ENCODE data around the gene DMXL2. TPM values are rescaled to one million over a fixed set of nuclear protein-coding genes. Genes with fewer than 3 reads are reported as not detected.
"Not testable (repeated sequence)": the region's sequence is repeated elsewhere in the genome, so short reads cannot be mapped to it uniquely, and the experiment has no call there.

The DMXL2 gene
- total RNA-seq, 2 experiments from 2014 or later: 9.0 to 9.3 TPM

DNA sequence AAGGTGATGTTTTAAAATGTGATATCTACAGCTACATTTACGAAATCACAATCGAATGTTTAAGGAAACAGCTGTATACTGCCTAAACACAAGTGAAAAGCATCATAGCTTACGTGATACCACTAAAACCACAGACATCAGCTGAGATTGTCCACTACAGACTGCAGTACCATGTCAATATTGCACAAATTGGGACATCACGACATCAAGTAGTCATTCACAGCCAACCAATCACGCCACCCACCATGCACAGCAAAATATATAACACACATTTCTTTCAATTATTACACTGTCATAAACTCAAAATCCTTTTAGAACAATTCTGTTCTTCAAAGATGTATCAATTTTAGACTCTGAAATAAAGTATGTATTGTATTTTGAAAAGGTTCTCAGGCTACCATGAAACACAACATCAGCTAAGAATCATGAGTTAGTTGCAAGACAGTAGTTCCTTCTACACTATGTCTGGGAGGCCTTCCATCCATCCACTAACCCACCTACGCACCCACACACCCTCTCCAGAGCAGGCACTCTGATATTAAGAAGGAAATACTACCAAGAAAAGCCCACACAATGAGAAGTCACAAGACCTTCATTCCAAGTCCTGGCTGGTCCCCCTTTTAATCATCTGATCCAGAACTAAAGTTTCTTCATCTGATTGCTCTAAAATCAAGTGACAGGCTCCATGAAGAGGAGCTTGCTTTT, 3.1 kb downstream of the DMXL2 start:
- H3K9me3 Mint-ChIP-seq: no peaks in the 10 kb centered on the region
- ChIA-PET CTCF (interaction anchor here (0.9 kb wide), 1 partner anchor 20 kb away, joined by 3 read pairs; no protein-coding TSS in a partner anchor), POLR2A (no interaction called here)
- H3K27ac Mint-ChIP-seq: no peak overlapping the region
- no peak overlapping the region for H3K4me3 Mint-ChIP-seq
- H3K36me3 Mint-ChIP-seq (ENCODE audit: low read depth): no peaks in the 10 kb centered on the region
- H3K4me1 Mint-ChIP-seq: peaks cover 20% of the 10 kb centered on the region
- DNase-seq: no peak
- H3K27me3 Mint-ChIP-seq: peaks cover 7% of the 10 kb centered on the region

DNA sequence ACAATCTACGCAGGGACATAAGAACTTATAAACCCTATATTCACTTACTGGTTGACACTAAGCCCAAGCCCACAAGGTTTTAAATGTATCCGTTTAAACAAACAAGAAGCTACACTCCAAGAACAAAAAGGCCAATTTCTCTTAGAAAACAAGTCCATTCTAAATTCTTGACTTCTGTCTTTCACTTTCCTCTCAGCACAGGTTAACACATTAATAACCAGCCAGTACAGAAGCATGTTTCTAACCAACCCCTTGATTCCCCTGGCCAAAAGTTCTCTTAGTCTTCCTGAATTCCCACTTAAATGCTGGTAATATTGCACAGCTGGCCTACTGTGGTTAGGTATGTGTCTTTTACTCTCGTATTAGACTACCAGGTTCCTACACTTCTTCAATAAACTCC, 4.7 kb downstream of the DMXL2 start:
- Mint-ChIP-seq H3K36me3 (ENCODE audit: low read depth) (peaks cover 5% of the 10 kb centered on the region), H3K4me1 (peaks cover 11% of the 10 kb centered on the region), H3K9me3 (peaks cover 4% of the 10 kb centered on the region), H3K4me3 (no peak overlapping the region), H3K27me3 (peaks cover 2% of the 10 kb centered on the region), H3K27ac (no peak overlapping the region)
- CTCF ChIA-PET: interaction anchor here (0.6 kb wide), 1 partner anchor 18 kb away, joined by 5 read pairs; no protein-coding TSS in a partner anchor
- POLR2A ChIA-PET: no interaction called here
- no peak for DNase-seq

DNA sequence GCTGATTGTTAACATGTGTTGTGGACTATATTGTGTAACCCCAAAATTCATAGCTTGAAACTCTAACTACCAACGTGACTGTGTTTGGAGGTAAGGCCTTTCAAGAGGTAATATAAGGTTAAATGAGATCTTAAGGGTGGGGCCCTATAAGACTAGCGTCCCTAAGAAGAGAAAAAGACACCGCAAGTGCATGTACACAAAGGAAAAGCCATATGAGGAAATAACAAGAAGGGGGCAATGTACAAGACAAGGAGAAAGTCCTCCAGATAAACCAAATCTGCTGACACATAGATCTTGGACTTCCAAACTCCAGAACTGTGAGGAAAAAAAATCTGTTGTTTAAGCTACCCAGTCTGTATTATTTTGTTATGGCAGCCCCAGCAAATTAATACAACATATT, 8.6 kb downstream of the DMXL2 start:
- no peak for DNase-seq
- Mint-ChIP-seq H3K36me3 (ENCODE audit: low read depth) (peaks cover 7% of the 10 kb centered on the region), H3K4me3 (no peak overlapping the region), H3K9me3 (peaks cover 4% of the 10 kb centered on the region), H3K27me3 (no peaks in the 10 kb centered on the region), H3K4me1 (no peaks in the 10 kb centered on the region), H3K27ac (no peak overlapping the region)
- ChIA-PET CTCF (no interaction called here), POLR2A (no interaction called here)

DNA sequence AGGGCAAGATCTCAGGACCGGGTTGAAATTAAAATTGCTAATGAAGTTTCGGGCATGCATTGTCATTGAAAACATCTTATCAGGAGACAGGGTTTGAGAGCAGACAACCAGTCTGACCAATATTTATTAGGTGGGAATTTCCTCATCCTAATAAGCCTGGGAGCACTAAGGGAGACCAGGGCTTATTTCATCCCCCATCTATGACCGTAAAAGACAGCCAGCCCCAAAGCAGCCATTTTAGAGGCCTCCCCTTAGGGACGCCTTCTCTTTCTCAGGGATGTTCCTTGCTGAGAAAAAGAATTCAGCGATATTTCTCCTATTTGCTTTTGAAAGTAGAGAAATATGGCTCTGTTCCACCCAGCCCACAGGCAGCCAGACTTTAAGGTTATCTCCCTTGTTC, 9.9 kb downstream of the DMXL2 start:
- POLR2A ChIA-PET; H3K9me3 Mint-ChIP-seq; DNase-seq; H3K4me3 Mint-ChIP-seq; H3K27ac Mint-ChIP-seq; H3K36me3 Mint-ChIP-seq (ENCODE audit: low read depth); H3K4me1 Mint-ChIP-seq; H3K27me3 Mint-ChIP-seq: not testable (repeated sequence)
- CTCF ChIA-PET: interaction anchor here (0.6 kb wide), 1 partner anchor 44 kb away, joined by 5 read pairs; no protein-coding TSS in a partner anchor

DNA sequence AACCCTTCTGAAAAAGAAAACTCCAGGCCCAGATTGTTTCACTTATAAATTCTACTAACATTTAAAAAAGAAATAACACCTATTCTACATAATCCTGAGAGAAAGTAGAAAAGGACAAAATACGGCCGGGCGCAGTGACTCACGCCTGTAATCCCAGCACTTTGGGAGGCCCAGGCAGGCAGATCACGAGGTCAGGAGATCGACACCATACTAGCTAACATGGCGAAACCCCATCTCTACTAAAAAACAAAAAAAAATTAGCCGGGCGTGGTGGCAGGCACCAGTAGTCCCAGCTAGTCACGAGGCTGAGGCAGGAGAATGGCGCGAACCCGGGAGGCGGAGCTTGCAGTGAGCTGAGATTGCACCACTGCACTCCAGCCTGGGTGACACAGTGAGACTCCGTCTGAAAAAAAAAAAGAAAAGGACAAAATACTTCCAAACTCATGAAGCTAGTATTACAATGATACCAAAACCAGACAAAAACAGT, 19.1 kb downstream of the DMXL2 start:
- H3K4me1 Mint-ChIP-seq; CTCF ChIA-PET; POLR2A ChIA-PET; H3K9me3 Mint-ChIP-seq; H3K27ac Mint-ChIP-seq; H3K27me3 Mint-ChIP-seq; H3K36me3 Mint-ChIP-seq (ENCODE audit: low read depth); DNase-seq; H3K4me3 Mint-ChIP-seq: not testable (repeated sequence)

DNA sequence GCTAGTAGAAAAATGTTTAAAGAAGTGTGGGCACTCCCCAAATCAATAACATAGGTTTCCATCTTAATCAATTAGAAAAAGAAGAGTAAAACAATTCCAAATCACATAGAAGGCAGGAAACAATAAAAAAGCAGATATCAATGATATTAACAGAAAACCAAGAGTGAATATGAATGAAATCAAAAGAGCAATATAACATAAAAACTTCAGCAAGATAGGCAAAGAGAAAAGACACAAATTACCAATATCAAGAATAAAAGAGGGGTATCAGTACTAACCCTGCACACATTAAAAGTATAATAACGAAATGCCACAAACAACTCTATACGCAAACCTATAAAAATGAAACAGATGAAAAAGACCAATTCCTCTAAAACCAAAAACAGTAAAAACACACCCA, 19.6 kb downstream of the DMXL2 start:
- H3K36me3 Mint-ChIP-seq (ENCODE audit: low read depth): no peaks in the 10 kb centered on the region
- H3K27me3 Mint-ChIP-seq: no peaks in the 10 kb centered on the region
- ChIA-PET CTCF (no interaction called here), POLR2A (no interaction called here)
- no peak for DNase-seq
- no peak overlapping the region for H3K4me3 Mint-ChIP-seq
- H3K9me3 Mint-ChIP-seq: peaks cover 2% of the 10 kb centered on the region
- H3K27ac Mint-ChIP-seq: no peak overlapping the region
- no peaks in the 10 kb centered on the region for H3K4me1 Mint-ChIP-seq

DNA sequence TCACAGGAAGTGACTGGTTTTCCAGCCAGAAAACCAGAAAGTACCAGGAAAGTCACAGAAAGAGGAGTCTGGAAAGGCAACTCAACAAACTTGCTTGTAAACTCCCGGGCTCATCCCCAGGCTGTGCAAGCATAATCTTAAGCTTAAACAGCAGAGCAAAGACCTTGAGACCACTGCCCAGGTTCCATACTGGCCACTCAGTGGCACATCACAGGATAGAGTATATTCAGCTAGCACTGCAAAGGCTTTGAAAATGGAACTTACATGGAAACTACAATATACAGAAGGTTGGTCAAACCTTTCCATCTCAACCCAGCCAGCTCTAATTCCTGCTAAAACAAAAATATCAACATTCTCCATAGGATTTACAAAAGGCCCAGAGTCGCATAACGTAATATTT, 20.1 kb downstream of the DMXL2 start:
- DNase-seq: no peak
- no peak overlapping the region for H3K27ac Mint-ChIP-seq
- H3K36me3 Mint-ChIP-seq (ENCODE audit: low read depth): no peaks in the 10 kb centered on the region
- CTCF ChIA-PET: no interaction called here
- no peaks in the 10 kb centered on the region for H3K4me1 Mint-ChIP-seq
- POLR2A ChIA-PET: no interaction called here
- H3K4me3 Mint-ChIP-seq: no peak overlapping the region
- no peaks in the 10 kb centered on the region for H3K27me3 Mint-ChIP-seq
- H3K9me3 Mint-ChIP-seq: peaks cover 2% of the 10 kb centered on the region

DNA sequence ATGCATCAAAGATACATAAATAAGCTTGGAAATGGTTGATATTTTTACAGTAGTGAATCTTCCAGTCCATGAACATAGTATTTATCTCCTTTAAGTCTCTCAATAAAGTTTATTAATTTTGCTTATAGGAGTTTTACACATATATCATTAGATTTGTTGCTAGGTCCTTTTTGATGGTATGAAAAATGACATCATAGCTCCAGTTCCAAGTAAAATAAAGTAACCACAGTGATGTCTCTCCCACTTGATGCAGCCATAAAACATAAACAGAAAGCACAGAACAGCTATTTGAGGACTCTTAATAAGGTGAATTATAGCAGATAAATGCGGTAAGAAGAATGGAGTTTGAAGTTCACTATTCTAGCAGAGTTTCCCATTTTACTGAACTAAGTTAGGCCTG, 20.8 kb downstream of the DMXL2 start:
- H3K27ac Mint-ChIP-seq: no peak overlapping the region
- H3K27me3 Mint-ChIP-seq: no peaks in the 10 kb centered on the region
- ChIA-PET POLR2A (no interaction called here), CTCF (no interaction called here)
- H3K4me1 Mint-ChIP-seq: no peaks in the 10 kb centered on the region
- no peak for DNase-seq
- H3K4me3 Mint-ChIP-seq: no peak overlapping the region
- no peaks in the 10 kb centered on the region for H3K36me3 Mint-ChIP-seq (ENCODE audit: low read depth)
- H3K9me3 Mint-ChIP-seq: peaks cover 2% of the 10 kb centered on the region

DNA sequence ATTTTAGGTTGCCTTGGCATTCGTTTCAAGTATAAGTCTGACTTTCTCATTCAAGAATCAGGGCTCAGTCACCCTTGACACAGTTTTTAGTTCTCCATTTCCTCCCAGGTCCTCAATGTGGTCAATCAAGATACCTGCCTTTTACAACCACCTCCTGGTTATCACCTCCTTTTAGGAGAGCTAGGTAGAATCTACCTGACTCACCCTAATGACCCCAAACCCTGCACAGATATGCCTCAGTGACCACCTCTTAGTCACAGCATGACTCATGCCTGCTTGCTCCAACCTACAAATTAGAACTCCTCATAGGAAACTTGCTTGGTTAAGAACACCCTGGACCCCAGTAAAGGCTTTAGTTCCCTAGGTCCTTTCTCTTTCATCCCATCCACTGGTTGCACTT, 22.5 kb downstream of the DMXL2 start:
- ChIA-PET POLR2A (no interaction called here), CTCF (interaction anchor here (0.6 kb wide), 1 partner anchor 18 kb away, joined by 5 read pairs; no protein-coding TSS in a partner anchor)
- no peak for DNase-seq
- Mint-ChIP-seq H3K27ac (no peak overlapping the region), H3K4me3 (no peak overlapping the region), H3K27me3 (no peaks in the 10 kb centered on the region), H3K4me1 (no peaks in the 10 kb centered on the region), H3K36me3 (ENCODE audit: low read depth) (no peaks in the 10 kb centered on the region), H3K9me3 (no peaks in the 10 kb centered on the region)

DNA sequence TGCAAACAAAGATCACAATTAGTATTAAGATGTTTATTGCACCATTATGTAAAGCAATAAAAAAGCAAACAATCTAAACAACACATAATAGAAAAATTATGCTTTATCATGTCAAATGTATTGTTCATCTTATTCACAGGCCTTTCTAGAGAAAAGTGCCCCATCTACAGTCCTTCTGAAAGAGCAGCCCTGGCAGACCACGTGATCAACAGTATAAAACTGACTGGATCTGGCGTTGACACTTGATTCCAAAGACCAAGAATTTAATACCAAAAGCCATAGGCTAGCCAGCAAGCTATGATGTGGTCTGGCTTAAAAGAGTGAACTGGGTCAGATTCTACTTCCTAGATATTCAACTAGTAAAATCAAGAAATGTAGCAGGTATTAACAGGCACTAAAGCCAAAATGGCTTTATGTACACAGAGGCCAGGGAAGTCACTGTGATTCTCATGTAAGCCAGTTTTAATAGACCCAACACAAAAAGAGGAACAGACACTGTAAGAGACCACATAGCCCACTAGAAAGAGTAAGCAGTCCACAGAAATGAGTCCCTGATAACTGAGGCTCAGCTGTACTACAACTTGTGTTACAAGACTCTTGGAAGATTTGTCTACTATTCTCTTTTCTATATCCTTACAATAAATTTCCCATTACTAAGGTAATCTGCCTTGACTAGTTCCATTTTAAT, 32.5 kb downstream of the DMXL2 start:
- POLR2A ChIA-PET: no interaction called here
- Mint-ChIP-seq H3K36me3 (ENCODE audit: low read depth) (no peaks in the 10 kb centered on the region), H3K4me1 (no peaks in the 10 kb centered on the region), H3K27me3 (no peaks in the 10 kb centered on the region), H3K4me3 (no peak overlapping the region), H3K9me3 (peaks cover 24% of the 10 kb centered on the region), H3K27ac (no peak overlapping the region)
- CTCF ChIA-PET: no interaction called here
- no peak for DNase-seq

DNA sequence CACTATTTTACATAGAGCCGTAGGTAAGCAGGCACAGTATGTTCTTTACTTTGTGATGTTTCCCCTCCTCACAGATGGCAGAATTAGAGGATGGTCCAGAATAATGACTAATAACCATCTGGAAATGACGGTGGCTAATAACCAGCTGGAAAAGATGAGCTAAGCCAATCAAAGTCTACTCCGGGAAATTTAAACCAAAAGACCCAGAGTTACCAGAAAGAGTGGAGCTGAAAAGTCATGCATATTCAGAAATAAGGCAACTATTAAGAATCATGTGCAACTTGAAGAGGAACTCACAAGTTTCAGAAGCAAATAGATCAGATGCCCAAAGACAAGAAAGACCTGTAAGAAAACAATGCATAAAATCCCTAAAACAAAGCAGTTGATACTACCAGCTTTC, 33.6 kb downstream of the DMXL2 start:
- ChIA-PET POLR2A (no interaction called here), CTCF (no interaction called here)
- Mint-ChIP-seq H3K4me3 (no peak overlapping the region), H3K4me1 (no peaks in the 10 kb centered on the region), H3K36me3 (ENCODE audit: low read depth) (no peaks in the 10 kb centered on the region), H3K27me3 (no peaks in the 10 kb centered on the region), H3K9me3 (peaks cover 24% of the 10 kb centered on the region), H3K27ac (no peak overlapping the region)
- DNase-seq: no peak

DNA sequence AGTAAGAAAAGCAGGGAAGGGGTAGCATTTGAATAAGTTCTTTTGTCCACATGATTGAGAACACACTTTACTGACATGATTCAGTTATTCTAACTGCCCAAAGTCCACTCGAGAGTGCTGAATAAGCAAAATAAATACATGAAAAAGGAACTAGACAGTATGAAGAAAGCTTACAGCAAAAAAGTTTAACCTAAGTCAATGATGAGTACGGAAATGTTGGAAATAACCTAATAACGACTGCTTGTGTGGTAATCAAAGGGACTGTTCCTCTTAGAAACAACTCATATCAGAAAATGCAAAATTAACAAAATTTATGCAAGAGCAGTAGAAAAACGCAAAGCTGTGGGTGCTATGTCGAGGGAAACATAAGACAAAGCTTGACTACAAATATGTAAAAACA, 36.6 kb downstream of the DMXL2 start:
- no peaks in the 10 kb centered on the region for H3K27me3 Mint-ChIP-seq
- ChIA-PET POLR2A (no interaction called here), CTCF (no interaction called here)
- no peak overlapping the region for H3K27ac Mint-ChIP-seq
- peaks cover 21% of the 10 kb centered on the region for H3K9me3 Mint-ChIP-seq
- no peaks in the 10 kb centered on the region for H3K4me1 Mint-ChIP-seq
- H3K36me3 Mint-ChIP-seq (ENCODE audit: low read depth): no peaks in the 10 kb centered on the region
- DNase-seq: no peak
- no peak overlapping the region for H3K4me3 Mint-ChIP-seq

DNA sequence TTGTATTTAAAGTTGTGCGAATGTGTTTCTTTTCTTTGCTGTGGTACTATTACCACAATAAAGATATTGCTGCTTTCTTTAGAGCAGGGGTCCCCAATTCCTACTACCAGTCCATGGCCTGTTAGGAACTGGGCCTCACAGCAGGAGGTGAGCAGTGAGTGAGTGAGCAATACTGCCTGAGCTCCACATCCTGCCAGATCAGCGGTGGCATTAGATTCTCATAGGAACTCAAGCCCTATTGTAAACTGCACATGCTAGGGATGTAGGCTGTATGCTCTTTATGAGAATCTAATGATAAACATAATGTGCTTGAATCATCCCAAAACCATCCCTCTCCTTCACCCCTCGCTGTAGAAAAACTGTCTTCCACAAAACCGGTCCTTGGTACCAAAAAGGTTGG, 41.6 kb downstream of the DMXL2 start:
- no peaks in the 10 kb centered on the region for H3K4me1 Mint-ChIP-seq
- ChIA-PET CTCF (no interaction called here), POLR2A (no interaction called here)
- H3K9me3 Mint-ChIP-seq: peaks cover 10% of the 10 kb centered on the region
- no peak overlapping the region for H3K27ac Mint-ChIP-seq
- no peaks in the 10 kb centered on the region for H3K27me3 Mint-ChIP-seq
- H3K36me3 Mint-ChIP-seq (ENCODE audit: low read depth): no peaks in the 10 kb centered on the region
- no peak for DNase-seq
- H3K4me3 Mint-ChIP-seq: no peak overlapping the region

DNA sequence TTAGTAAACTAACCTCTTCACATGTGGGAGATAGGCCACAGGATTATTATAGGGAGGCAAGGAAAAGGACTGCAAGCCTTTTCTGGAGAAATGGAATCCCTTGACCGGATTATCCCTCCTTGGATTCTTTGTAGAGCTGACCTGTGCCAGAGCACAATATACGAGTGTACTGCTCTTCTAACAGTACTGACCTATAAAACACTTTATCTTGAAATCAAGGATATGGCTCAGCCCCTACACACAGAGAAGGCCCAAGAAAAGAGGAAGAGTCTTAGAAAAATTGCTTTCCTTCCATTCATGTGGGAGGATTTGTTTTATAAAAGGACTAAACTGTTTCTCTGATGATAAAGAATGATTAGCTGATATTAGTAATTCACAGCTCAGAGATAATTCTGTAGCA, 42.2 kb downstream of the DMXL2 start:
- H3K9me3 Mint-ChIP-seq: peaks cover 5% of the 10 kb centered on the region
- H3K36me3 Mint-ChIP-seq (ENCODE audit: low read depth): no peaks in the 10 kb centered on the region
- no peak overlapping the region for H3K27ac Mint-ChIP-seq
- no peaks in the 10 kb centered on the region for H3K27me3 Mint-ChIP-seq
- H3K4me1 Mint-ChIP-seq: no peaks in the 10 kb centered on the region
- ChIA-PET CTCF (no interaction called here), POLR2A (no interaction called here)
- no peak for DNase-seq
- H3K4me3 Mint-ChIP-seq: no peak overlapping the region

All from activated CD4-positive, alpha-beta T cell treated with anti-CD3 and anti-CD28 coated beads, Interleukin-2, amount 10 ng/mL, durations not matched to agents 7 days and 5 days (primary cell).